Measurements from ENCODE around the gene MLLT3. TPM values are rescaled to one million over a fixed set of nuclear protein-coding genes. Genes with fewer than 3 reads are reported as not detected.

The MLLT3 gene
- total RNA-seq, 1 experiment from 2014 or later = 21.6 TPM

GRCh38 chr9:20480249-20480648 is 142.1 kb downstream of the MLLT3 start:
- Histone ChIP-seq H2AFZ (no peak overlapping the region), H3K27me3 (ENCODE audit: insufficient read depth, low read depth) (no peaks in the 10 kb centered on the region), H3K4me1 (replicated peaks; ENCODE audit: insufficient read depth) (no peaks in the 10 kb centered on the region), H3K79me2 (ENCODE audit: low read depth) (no peaks in the 10 kb centered on the region), H3K4me2 (no peak overlapping the region), H3K4me3 (no peak overlapping the region), H3F3A (ENCODE audit: insufficient read depth, low read depth) (no peaks in the 10 kb centered on the region), H4K20me1 (ENCODE audit: insufficient read depth) (no peaks in the 10 kb centered on the region), H3K27ac (no peak overlapping the region), H3K9me3 (ENCODE audit: insufficient read depth, low read depth) (no peaks in the 10 kb centered on the region), H3K36me3 (ENCODE audit: low read depth) (no peaks in the 10 kb centered on the region), H3K9me2 (ENCODE audit: insufficient read depth) (no peaks in the 10 kb centered on the region)
- ChIA-PET POLR2A (ENCODE audit: unreplicated experiment) (no interaction called here), CTCF (interaction anchor here (0.6 kb wide), 1 partner anchor 146 kb away, joined by 3 read pairs; no protein-coding TSS in a partner anchor)
- BruUV-seq (replicated peaks) = no TSS peak
- no peak for DNase-seq
- intact Hi-C loops (cut with micrococcal nuclease; ENCODE audit: unreplicated experiment) = no loop called here
- TF ChIP-seq, protein P1, sequence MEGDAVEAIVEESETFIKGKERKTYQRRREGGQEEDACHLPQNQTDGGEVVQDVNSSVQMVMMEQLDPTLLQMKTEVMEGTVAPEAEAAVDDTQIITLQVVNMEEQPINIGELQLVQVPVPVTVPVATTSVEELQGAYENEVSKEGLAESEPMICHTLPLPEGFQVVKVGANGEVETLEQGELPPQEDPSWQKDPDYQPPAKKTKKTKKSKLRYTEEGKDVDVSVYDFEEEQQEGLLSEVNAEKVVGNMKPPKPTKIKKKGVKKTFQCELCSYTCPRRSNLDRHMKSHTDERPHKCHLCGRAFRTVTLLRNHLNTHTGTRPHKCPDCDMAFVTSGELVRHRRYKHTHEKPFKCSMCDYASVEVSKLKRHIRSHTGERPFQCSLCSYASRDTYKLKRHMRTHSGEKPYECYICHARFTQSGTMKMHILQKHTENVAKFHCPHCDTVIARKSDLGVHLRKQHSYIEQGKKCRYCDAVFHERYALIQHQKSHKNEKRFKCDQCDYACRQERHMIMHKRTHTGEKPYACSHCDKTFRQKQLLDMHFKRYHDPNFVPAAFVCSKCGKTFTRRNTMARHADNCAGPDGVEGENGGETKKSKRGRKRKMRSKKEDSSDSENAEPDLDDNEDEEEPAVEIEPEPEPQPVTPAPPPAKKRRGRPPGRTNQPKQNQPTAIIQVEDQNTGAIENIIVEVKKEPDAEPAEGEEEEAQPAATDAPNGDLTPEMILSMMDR (conservative IDR thresholded peaks at IDR 0.05) = no peak
- no peak for TF ChIP-seq EZH2 (IDR thresholded peaks at IDR 0.05; ENCODE audit: low read depth)

DNA sequence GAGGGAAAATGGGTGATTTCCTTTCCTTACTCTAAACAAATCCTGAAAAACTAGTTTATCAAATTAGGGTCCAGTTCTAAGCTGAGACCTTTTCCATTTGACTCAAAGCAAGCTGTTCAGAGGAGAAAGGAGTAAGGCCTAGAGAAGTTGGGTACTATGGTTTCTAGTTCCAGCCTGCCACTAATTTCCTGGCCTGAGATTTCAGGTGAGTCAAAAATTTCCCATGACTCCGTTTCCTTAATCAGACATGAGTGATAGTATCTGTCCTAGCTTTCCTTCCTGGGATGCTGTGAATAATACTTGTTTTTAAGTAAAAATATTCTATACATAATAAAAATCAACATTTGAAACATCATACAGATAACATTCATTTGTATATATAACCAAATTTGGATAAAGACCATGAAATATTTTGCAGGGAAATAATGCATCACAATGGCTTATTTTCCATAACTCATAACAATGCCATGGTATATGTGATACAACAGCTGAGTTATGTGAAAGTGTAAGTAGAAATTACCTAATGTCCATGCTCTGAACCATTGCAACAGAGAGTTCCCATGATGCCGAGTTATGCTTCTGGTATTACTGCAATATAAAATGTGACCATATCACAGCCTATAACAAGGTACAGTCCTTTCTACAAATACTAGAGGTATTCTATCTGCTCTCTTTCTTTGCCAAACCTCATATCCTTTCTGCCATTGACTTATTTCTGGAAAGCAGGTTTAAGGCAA is 142.7 kb downstream of the MLLT3 start:
- TF ChIP-seq, protein P1 (conservative IDR thresholded peaks at IDR 0.05) = no peak
- no peak for TF ChIP-seq EZH2 (IDR thresholded peaks at IDR 0.05; ENCODE audit: low read depth)
- no TSS peak for BruUV-seq (replicated peaks)
- H4K20me1 ChIP-seq (ENCODE audit: insufficient read depth) = no peaks in the 10 kb centered on the region
- H3K4me2 ChIP-seq = no peak overlapping the region
- H3F3A ChIP-seq (ENCODE audit: insufficient read depth, low read depth) = no peaks in the 10 kb centered on the region
- H3K4me3 ChIP-seq = no peak overlapping the region
- H3K79me2 ChIP-seq (ENCODE audit: low read depth) = no peaks in the 10 kb centered on the region
- no peaks in the 10 kb centered on the region for H3K4me1 ChIP-seq (replicated peaks; ENCODE audit: insufficient read depth)
- H3K36me3 ChIP-seq (ENCODE audit: low read depth) = no peaks in the 10 kb centered on the region
- ChIA-PET POLR2A (ENCODE audit: unreplicated experiment) (no interaction called here), CTCF (interaction anchor here (0.6 kb wide), 1 partner anchor 147 kb away, joined by 3 read pairs; no protein-coding TSS in a partner anchor)
- H3K27me3 ChIP-seq (ENCODE audit: insufficient read depth, low read depth) = no peaks in the 10 kb centered on the region
- H3K9me2 ChIP-seq (ENCODE audit: insufficient read depth) = no peaks in the 10 kb centered on the region
- intact Hi-C loops (cut with micrococcal nuclease; ENCODE audit: unreplicated experiment) = no loop called here
- no peak overlapping the region for H2AFZ ChIP-seq
- DNase-seq = no peak
- no peak overlapping the region for H3K27ac ChIP-seq
- H3K9me3 ChIP-seq (ENCODE audit: insufficient read depth, low read depth) = no peaks in the 10 kb centered on the region

GRCh38 chr9:20478786-20479185 is 143.5 kb downstream of the MLLT3 start:
- Histone ChIP-seq H4K20me1 (ENCODE audit: insufficient read depth) (no peaks in the 10 kb centered on the region), H2AFZ (no peak overlapping the region), H3K9me3 (ENCODE audit: insufficient read depth, low read depth) (no peaks in the 10 kb centered on the region), H3K79me2 (ENCODE audit: low read depth) (no peaks in the 10 kb centered on the region), H3K4me2 (no peak overlapping the region), H3K27me3 (ENCODE audit: insufficient read depth, low read depth) (no peaks in the 10 kb centered on the region), H3K4me3 (no peak overlapping the region), H3K36me3 (ENCODE audit: low read depth) (no peaks in the 10 kb centered on the region), H3K9me2 (ENCODE audit: insufficient read depth) (no peaks in the 10 kb centered on the region), H3K4me1 (replicated peaks; ENCODE audit: insufficient read depth) (no peaks in the 10 kb centered on the region), H3F3A (ENCODE audit: insufficient read depth, low read depth) (no peaks in the 10 kb centered on the region), H3K27ac (no peak overlapping the region)
- no peak for DNase-seq
- intact Hi-C loops (cut with micrococcal nuclease; ENCODE audit: unreplicated experiment) = no loop called here
- ChIA-PET POLR2A (ENCODE audit: unreplicated experiment) (no interaction called here), CTCF (no interaction called here)
- TF ChIP-seq EZH2 (IDR thresholded peaks at IDR 0.05; ENCODE audit: low read depth) = no peak
- TF ChIP-seq, protein P1 (conservative IDR thresholded peaks at IDR 0.05) = no peak
- BruUV-seq (replicated peaks) = no TSS peak
